ENCODE data around the gene TGFB2.

TGFB2 gene

DNA sequence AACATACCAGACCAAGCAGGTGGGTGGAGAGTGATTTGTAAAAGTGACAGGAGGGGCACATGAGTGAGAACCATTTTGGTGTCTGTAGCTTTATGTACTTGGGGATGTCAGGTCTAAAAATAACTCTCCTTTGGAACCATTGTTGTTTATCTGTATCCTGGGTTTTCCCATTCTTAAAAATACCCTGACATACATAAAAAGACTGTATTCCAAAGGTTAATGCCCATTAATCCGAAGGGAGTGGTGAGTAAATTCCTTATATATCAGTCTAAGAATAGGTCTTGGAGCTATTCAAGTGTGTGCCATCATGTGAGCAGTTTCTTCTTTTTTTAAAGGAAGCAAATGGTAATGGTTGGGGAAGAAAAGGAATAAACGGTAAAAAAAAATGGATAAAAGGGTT is 117.5 kb downstream of the TGFB2 start:
- H3K27ac ChIP-seq: no peak overlapping the region
- TF ChIP-seq, protein P1, sequence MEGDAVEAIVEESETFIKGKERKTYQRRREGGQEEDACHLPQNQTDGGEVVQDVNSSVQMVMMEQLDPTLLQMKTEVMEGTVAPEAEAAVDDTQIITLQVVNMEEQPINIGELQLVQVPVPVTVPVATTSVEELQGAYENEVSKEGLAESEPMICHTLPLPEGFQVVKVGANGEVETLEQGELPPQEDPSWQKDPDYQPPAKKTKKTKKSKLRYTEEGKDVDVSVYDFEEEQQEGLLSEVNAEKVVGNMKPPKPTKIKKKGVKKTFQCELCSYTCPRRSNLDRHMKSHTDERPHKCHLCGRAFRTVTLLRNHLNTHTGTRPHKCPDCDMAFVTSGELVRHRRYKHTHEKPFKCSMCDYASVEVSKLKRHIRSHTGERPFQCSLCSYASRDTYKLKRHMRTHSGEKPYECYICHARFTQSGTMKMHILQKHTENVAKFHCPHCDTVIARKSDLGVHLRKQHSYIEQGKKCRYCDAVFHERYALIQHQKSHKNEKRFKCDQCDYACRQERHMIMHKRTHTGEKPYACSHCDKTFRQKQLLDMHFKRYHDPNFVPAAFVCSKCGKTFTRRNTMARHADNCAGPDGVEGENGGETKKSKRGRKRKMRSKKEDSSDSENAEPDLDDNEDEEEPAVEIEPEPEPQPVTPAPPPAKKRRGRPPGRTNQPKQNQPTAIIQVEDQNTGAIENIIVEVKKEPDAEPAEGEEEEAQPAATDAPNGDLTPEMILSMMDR (conservative IDR thresholded peaks at IDR 0.05): no peak

DNA sequence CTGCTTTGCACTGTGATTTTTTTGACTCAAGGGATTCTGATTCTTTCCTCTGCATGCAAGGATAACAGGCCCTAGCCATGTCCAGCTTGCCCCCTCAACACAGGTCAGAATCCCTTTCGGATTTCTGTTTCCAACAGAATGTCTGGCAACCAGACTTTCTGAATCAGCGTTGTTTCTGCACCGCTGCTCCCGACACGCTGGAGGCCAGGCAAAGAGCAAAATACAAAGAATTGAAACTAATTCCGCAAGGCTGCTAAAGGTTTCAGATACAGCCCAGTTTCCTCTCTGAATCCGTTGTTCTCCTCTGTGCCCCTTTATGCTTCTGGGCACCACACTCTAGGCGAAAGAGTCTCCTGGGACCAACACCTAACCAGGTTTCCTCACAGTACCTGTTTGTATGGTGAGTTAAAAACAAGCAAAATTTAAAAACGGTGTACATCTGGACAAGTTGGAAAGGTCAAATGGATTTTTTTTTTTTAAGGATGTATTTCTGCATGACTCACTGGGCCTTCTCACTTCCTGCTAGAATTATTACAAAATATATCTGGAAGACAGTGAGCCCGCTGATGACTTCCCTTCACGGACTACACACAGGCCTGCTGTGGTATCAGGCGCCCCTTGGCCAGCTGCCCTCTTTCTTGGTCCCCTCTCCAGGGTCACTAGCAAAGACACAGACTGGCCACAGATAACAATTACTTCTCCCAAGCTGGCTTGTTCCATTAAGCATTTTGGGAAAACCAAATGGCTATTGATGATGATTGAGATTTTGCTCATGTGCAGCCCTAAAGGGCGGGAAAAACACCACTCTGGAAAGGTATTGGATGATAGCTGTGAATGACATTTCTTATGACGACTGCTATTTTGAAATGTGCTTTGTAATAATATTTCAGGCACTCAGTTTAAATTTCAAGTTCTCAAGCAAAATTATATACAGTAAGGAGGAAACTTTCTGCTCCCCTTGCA is 118.3 kb downstream of the TGFB2 start:
- H3K27ac ChIP-seq: no peak overlapping the region
- TF ChIP-seq, protein P1 (conservative IDR thresholded peaks at IDR 0.05): no peak
- TF ChIP-seq ZFX (IDR thresholded peaks at IDR 0.05): no peak

- H3K27ac ChIP-seq: no peak overlapping the region
- TF ChIP-seq, protein P1 (conservative IDR thresholded peaks at IDR 0.05): no peak
- TF ChIP-seq ZFX (IDR thresholded peaks at IDR 0.05): no peak
Observed at GRCh38 chr1:218464871-218465270, 119.7 kb downstream of the TGFB2 start.

- TF ChIP-seq, protein P1 (conservative IDR thresholded peaks at IDR 0.05): no peak
- no peak for TF ChIP-seq ZFX (IDR thresholded peaks at IDR 0.05)
- H3K27ac ChIP-seq: no peak overlapping the region
Observed at GRCh38 chr1:218466341-218467010, 121.3 kb downstream of the TGFB2 start.

- H3K27ac ChIP-seq: no peak overlapping the region
- TF ChIP-seq ZFX (IDR thresholded peaks at IDR 0.05): no peak
- TF ChIP-seq, protein P1 (conservative IDR thresholded peaks at IDR 0.05): no peak
Observed at GRCh38 chr1:218467101-218468072, 122.3 kb downstream of the TGFB2 start.

DNA sequence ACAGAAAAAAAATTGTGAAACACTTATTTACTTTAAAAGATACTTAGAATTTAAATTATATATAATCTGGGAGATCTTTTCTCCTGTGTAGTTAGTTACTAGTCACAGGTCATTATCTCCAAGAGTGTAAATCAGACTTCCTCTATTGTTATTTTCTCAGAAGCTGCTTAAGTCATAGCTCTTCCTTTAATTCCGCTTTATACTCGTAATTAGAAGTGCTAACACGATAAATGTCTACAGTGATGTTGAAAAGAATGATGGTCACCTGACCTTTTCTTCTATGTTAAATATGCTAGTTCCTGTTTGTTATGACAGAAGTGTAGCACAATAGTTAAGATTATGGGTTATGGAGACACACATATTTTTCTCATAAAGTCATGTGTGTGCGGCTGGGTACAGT is 123.6 kb downstream of the TGFB2 start:
- TF ChIP-seq, protein P1 (conservative IDR thresholded peaks at IDR 0.05): no peak
- no peak for TF ChIP-seq ZFX (IDR thresholded peaks at IDR 0.05)
- H3K27ac ChIP-seq: no peak overlapping the region
